Neutrophil (primary cell): ENCODE data around the gene ABCA3.
"Not testable (repeated sequence)": the region's sequence is repeated elsewhere in the genome, so short reads cannot be mapped to it uniquely, and the experiment has no call there.

Experiments
- H3K27ac ChIP-seq: fragments of 200-600 bp; sonication (generic); 2 replicates; pipeline ENCODE4 v1.5.1; 2016; ENCODE audit warnings: mild to moderate bottlenecking, moderate library complexity
- H3K27me3 ChIP-seq: fragments of 200-600 bp; sonication (generic); 2 replicates; pipeline ENCODE4 v1.6.0; 2016; ENCODE audit warnings: mild to moderate bottlenecking
- H3K36me3 ChIP-seq: fragments of 200-600 bp; sonication (generic); 2 replicates; pipeline ENCODE4 v1.5.1; 2017
- H3K4me1 ChIP-seq, 2 experiments: fragments of 200-600 bp in 1 of 2; sonication (generic) in 1 of 2; 1 replicate in 1 of 2; 2 replicates in 1 of 2; pipeline versions ENCODE4 v1.5.1 to v1.6.1; 2013 to 2016; ENCODE audit warnings: low read depth in 1 of 2, low read length in 1 of 2, mild to moderate bottlenecking in 1 of 2, moderate library complexity in 1 of 2; ENCODE audit not compliant: control insufficient read depth in 1 of 2, insufficient read depth in 1 of 2
- H3K4me3 ChIP-seq, 2 experiments: fragments of 200-600 bp in 1 of 2; sonication (generic) in 1 of 2; 1 replicate in 1 of 2; 2 replicates in 1 of 2; pipeline ENCODE4 v1.5.1; 2013 to 2016; ENCODE audit warnings: low read depth in 1 of 2, low read length in 1 of 2, mild to moderate bottlenecking in 1 of 2, moderate library complexity in 1 of 2
- H3K9me3 ChIP-seq: fragments of 200-600 bp; sonication (generic); 2 replicates; pipeline ENCODE4 v1.5.1; 2016
- CTCF ChIP-seq: fragments of 200-600 bp; sonication (generic); IDR thresholded peaks from 2 replicates; pipeline ENCODE4 v1.5.1; 2016; ENCODE audit warnings: antibody characterized with exemption

Gene ABCA3

DNA sequence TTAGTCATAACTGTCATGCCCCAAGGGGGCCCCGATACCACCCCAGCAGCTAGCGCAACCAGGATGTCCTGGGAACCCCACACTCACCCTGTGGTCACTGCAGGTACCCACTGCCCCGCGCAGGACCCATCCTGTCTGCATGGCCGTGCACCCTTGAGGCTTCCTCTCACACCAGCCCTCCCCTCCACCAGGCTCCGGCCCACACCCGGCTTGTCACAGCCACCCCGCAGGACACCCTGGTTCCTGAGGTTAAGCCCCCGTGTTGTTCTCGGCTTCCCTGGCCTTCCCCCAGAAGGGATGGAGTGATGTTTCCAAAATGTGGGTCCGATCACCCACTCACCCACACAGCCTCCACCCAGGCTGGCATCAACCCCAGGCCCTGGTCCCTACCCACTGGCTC lies 96.7 kb downstream of the ABCA3 start:
- Histone ChIP-seq H3K27me3 (peaks cover 4% of the 10 kb centered on the region), H3K9me3 (no peaks in the 10 kb centered on the region), H3K36me3 (peaks cover 64% of the 10 kb centered on the region), H3K27ac (no peak overlapping the region), H3K4me1 (no peaks in the 10 kb centered on the region), H3K4me3 (no peak overlapping the region)
- TF ChIP-seq CTCF, result no peak

GRCh38 chr16:2243031-2243528 lies 97.4 kb downstream of the ABCA3 start:
- H3K27ac ChIP-seq, result no peak overlapping the region
- no peaks in the 10 kb centered on the region for H3K9me3 ChIP-seq
- no peak overlapping the region for H3K4me3 ChIP-seq
- peaks cover 11% of the 10 kb centered on the region for H3K27me3 ChIP-seq
- H3K4me1 ChIP-seq, result no peaks in the 10 kb centered on the region
- TF ChIP-seq CTCF, result no peak
- H3K36me3 ChIP-seq, result peaks cover 68% of the 10 kb centered on the region

GRCh38 chr16:2242598-2242997 lies 97.9 kb downstream of the ABCA3 start:
- Histone ChIP-seq H3K9me3 (no peaks in the 10 kb centered on the region), H3K27me3 (peaks cover 16% of the 10 kb centered on the region), H3K27ac (no peak overlapping the region), H3K4me1 (no peaks in the 10 kb centered on the region), H3K36me3 (peaks cover 68% of the 10 kb centered on the region), H3K4me3 (no peak overlapping the region)
- TF ChIP-seq CTCF, result no peak

- not testable (repeated sequence) for H3K27ac ChIP-seq, H3K9me3 ChIP-seq, H3K4me3 ChIP-seq, H3K4me1 ChIP-seq
- peaks cover 39% of the 10 kb centered on the region for H3K27me3 ChIP-seq
- peaks cover 63% of the 10 kb centered on the region for H3K36me3 ChIP-seq
Measured at GRCh38 chr16:2240331-2240730, 100.2 kb downstream of the ABCA3 start.

- H3K27ac ChIP-seq, result no peak overlapping the region
- H3K4me1 ChIP-seq, result no peaks in the 10 kb centered on the region
- H3K36me3 ChIP-seq, result peaks cover 63% of the 10 kb centered on the region
- no peaks in the 10 kb centered on the region for H3K9me3 ChIP-seq
- peaks cover 45% of the 10 kb centered on the region for H3K27me3 ChIP-seq
- H3K4me3 ChIP-seq, result no peak overlapping the region
- no peak for TF ChIP-seq CTCF
Measured at GRCh38 chr16:2238838-2239675, 101.5 kb downstream of the ABCA3 start.

DNA sequence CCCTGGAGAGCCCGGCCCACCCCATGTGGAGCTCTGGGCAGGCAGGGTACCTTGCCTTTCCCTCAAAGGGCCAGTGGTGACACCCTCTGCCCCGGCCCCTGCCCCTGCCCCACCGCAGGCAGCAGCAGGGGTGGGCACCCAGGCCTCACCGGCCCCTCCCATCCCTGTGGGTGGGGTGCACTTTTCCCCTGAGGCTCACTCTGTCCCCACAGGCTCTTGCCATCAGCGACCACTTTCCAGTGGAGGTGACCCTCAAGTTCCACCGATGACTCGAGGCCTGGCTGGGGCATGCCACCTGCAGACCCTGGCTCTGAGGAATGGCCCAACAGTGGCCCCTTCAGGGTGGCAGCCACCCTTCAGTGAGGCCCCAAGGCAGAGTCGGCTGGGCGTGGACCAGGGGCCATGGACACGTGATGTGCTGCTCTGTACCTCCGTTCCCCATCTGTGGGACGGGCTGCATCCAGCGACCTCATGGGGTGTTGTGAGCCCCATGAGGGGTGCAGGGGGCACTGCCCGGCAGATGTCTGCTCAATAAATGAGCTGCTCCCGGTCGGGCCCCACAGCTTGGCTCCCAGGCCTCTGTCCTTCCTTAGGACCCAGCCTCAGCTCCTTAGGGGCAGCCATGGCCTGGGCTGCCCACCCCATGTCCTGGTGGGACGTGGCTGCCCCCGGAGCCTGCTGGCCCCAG lies 102.2 kb downstream of the ABCA3 start:
- no peaks in the 10 kb centered on the region for H3K9me3 ChIP-seq
- no peaks in the 10 kb centered on the region for H3K4me1 ChIP-seq
- no peak for TF ChIP-seq CTCF
- H3K27ac ChIP-seq, result no peak overlapping the region
- H3K36me3 ChIP-seq, result peaks cover 66% of the 10 kb centered on the region
- peaks cover 45% of the 10 kb centered on the region for H3K27me3 ChIP-seq
- no peak overlapping the region for H3K4me3 ChIP-seq
